ENCODE results near the gene PLSCR4.

- TF ChIP-seq, protein P1, sequence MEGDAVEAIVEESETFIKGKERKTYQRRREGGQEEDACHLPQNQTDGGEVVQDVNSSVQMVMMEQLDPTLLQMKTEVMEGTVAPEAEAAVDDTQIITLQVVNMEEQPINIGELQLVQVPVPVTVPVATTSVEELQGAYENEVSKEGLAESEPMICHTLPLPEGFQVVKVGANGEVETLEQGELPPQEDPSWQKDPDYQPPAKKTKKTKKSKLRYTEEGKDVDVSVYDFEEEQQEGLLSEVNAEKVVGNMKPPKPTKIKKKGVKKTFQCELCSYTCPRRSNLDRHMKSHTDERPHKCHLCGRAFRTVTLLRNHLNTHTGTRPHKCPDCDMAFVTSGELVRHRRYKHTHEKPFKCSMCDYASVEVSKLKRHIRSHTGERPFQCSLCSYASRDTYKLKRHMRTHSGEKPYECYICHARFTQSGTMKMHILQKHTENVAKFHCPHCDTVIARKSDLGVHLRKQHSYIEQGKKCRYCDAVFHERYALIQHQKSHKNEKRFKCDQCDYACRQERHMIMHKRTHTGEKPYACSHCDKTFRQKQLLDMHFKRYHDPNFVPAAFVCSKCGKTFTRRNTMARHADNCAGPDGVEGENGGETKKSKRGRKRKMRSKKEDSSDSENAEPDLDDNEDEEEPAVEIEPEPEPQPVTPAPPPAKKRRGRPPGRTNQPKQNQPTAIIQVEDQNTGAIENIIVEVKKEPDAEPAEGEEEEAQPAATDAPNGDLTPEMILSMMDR (IDR thresholded peaks at IDR 0.05): no peak
- TF ChIP-seq POLR2A (IDR thresholded peaks at IDR 0.05): no peak
Observed at GRCh38 chr3:146200461-146201220, 50.3 kb downstream of the PLSCR4 start.
